ENCODE measurements around the gene PCYT2.

PCYT2 gene

GRCh38 chr17:81951785-81952684 lies 40.8 kb upstream of the PCYT2 start:
- no peak for DNase-seq (ENCODE audit: low read depth)
- H3K4me3 ChIP-seq (ENCODE audit: low read length), result no peak overlapping the region
- TF ChIP-seq CTCF (conservative IDR thresholded peaks at IDR 0.05; ENCODE audit: low read length), result no peak

- H3K4me3 ChIP-seq (ENCODE audit: low read length), result no peak overlapping the region
- TF ChIP-seq CTCF (conservative IDR thresholded peaks at IDR 0.05; ENCODE audit: low read length), result no peak
- DNase-seq (ENCODE audit: low read depth), result no peak
These were observed 39.3 kb upstream of the PCYT2 start for GRCh38 chr17:81950501-81950900.

- no peak overlapping the region for H3K4me3 ChIP-seq (ENCODE audit: low read length)
- DNase-seq (ENCODE audit: low read depth), result no peak
- no peak for TF ChIP-seq CTCF (conservative IDR thresholded peaks at IDR 0.05; ENCODE audit: low read length)
These were observed 37.6 kb upstream of the PCYT2 start for GRCh38 chr17:81948635-81949378.

- H3K4me3 ChIP-seq (ENCODE audit: low read length), result no peak within 1 kb of the TSS
- no peak for TF ChIP-seq CTCF (conservative IDR thresholded peaks at IDR 0.05; ENCODE audit: low read length)
- no peak for DNase-seq (ENCODE audit: low read depth)
These were observed 36.0 kb upstream of the PCYT2 start, which contains the start of gene MYADML2 for GRCh38 chr17:81947189-81947588. Gene MYADML2 (minus strand): TSS chr17:81947233. CDS start chr17:81941741, 5,492 bp downstream.

GRCh38 chr17:81944858-81945257 lies 33.7 kb upstream of the PCYT2 start:
- no peak for TF ChIP-seq CTCF (conservative IDR thresholded peaks at IDR 0.05; ENCODE audit: low read length)
- DNase-seq (ENCODE audit: low read depth), result no peak
- H3K4me3 ChIP-seq (ENCODE audit: low read length), result no peak overlapping the region

GRCh38 chr17:81942167-81942553 lies 31.0 kb upstream of the PCYT2 start:
- no peak for DNase-seq (ENCODE audit: low read depth)
- TF ChIP-seq CTCF (conservative IDR thresholded peaks at IDR 0.05; ENCODE audit: low read length), result no peak
- H3K4me3 ChIP-seq (ENCODE audit: low read length), result no peak overlapping the region
